Peyer's patch (tissue), 4 donors: Measurements from ENCODE around the gene SLC66A3.

ENCODE experiments used
- POLR2A ChIP-seq, 2 donors: fragments of 450-650 bp; IDR thresholded peaks; one replicate each; pipeline ENCODE4 v1.5.1; 2017; ENCODE audit warnings: antibody characterized with exemption in 2 of 2, mild to moderate bottlenecking in 2 of 2, moderate library complexity in 2 of 2
- TF ChIP-seq, protein P1 (sequence below), 6 experiments: fragments of 450-650 bp in 4 of 6; fragments of 200-600 bp in 2 of 6; sonication (generic) in 1 of 6; IDR thresholded peaks; one replicate each; pipeline ENCODE4 v1.5.1; 2017 to 2019; ENCODE audit warnings: antibody characterized with exemption in 6 of 6, mild to moderate bottlenecking in 3 of 6, moderate library complexity in 1 of 6

DNA sequence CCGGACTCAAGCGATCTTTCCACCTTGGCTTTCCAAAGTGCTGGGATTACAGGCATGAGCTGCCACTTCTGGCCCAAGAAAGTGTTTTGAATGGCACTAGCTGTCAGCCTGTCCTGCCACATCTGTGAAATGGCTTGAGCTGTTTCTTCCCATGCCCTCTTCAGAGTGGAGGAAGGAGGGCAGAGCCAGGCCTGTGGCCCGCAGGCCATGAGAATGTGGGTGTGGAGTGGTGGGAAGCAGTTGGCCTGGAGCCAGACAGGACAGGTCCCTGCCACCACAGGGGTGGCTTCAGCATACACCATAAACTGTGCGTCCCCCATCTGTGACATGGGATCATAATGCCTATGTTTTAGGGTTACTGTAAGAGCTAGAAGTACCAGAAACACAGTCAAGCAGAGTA is 6.5 kb downstream of the SLC66A3 start:
- TF ChIP-seq, protein P1, sequence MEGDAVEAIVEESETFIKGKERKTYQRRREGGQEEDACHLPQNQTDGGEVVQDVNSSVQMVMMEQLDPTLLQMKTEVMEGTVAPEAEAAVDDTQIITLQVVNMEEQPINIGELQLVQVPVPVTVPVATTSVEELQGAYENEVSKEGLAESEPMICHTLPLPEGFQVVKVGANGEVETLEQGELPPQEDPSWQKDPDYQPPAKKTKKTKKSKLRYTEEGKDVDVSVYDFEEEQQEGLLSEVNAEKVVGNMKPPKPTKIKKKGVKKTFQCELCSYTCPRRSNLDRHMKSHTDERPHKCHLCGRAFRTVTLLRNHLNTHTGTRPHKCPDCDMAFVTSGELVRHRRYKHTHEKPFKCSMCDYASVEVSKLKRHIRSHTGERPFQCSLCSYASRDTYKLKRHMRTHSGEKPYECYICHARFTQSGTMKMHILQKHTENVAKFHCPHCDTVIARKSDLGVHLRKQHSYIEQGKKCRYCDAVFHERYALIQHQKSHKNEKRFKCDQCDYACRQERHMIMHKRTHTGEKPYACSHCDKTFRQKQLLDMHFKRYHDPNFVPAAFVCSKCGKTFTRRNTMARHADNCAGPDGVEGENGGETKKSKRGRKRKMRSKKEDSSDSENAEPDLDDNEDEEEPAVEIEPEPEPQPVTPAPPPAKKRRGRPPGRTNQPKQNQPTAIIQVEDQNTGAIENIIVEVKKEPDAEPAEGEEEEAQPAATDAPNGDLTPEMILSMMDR (IDR thresholded peaks at IDR 0.05): no peak
- TF ChIP-seq POLR2A (IDR thresholded peaks at IDR 0.05): no peak
